BE2C (cell line): ENCODE data around the gene CROCC2.

Source experiments
- DNase-seq: peaks from one replicate; pipeline ENCODE4 v3.0.0-alpha.2; 2020
- H3K27me3 ChIP-seq: fragments of 250-450 bp; sonication (Bioruptor Pico); 2 replicates; pipeline ENCODE4 v1.5.1; 2020; ENCODE audit warnings: mild to moderate bottlenecking
- H3K36me3 ChIP-seq: fragments of 250-450 bp; sonication (Bioruptor Pico); 2 replicates; pipeline ENCODE4 v1.5.1; 2020; ENCODE audit warnings: mild to moderate bottlenecking
- H3K4me1 ChIP-seq: fragments of 250-450 bp; sonication (Bioruptor Pico); 2 replicates; pipeline ENCODE4 v1.5.1; 2020
- H3K4me3 ChIP-seq: 2 replicates; pipeline ENCODE4 v1.5.1; 2011; ENCODE audit warnings: low read depth, low read length
- H3K9me3 ChIP-seq: fragments of 250-450 bp; sonication (Bioruptor Pico); 2 replicates; pipeline ENCODE4 v1.5.1; 2020
- CTCF ChIP-seq: IDR thresholded peaks from 2 replicates; pipeline ENCODE4 v1.5.1; 2012; ENCODE audit warnings: mild to moderate bottlenecking, low read depth, low read length

CROCC2 gene

GRCh38 chr2:240922982-240923537 lies 16.9 kb downstream of the CROCC2 start:
- DNase-seq, result peak; percentile 18
- Histone ChIP-seq H3K4me1 (no peaks in the 10 kb centered on the region), H3K27me3 (no peaks in the 10 kb centered on the region), H3K36me3 (no peaks in the 10 kb centered on the region), H3K9me3 (no peaks in the 10 kb centered on the region), H3K4me3 (no peak overlapping the region)
- TF ChIP-seq CTCF, result no peak

GRCh38 chr2:240925191-240925567 lies 19.0 kb downstream of the CROCC2 start:
- Histone ChIP-seq H3K4me3 (no peak overlapping the region), H3K27me3 (no peaks in the 10 kb centered on the region), H3K4me1 (no peaks in the 10 kb centered on the region)

GRCh38 chr2:240925568-240926515 lies 19.7 kb downstream of the CROCC2 start:
- H3K4me1 ChIP-seq, result no peaks in the 10 kb centered on the region
- TF ChIP-seq CTCF, result no peak
- H3K36me3 ChIP-seq, result no peaks in the 10 kb centered on the region
- H3K4me3 ChIP-seq, result no peak overlapping the region
- H3K27me3 ChIP-seq, result no peaks in the 10 kb centered on the region
- peak; percentile 11 for DNase-seq
- H3K9me3 ChIP-seq, result no peaks in the 10 kb centered on the region

More at GRCh38 chr2:240925191-240925567, 19.0 kb downstream of the CROCC2 start:
- Histone ChIP-seq H3K36me3 (no peaks in the 10 kb centered on the region), H3K9me3 (no peaks in the 10 kb centered on the region)
- DNase-seq, result peak; percentile 6
- no peak for TF ChIP-seq CTCF

- H3K4me1 ChIP-seq, result no peaks in the 10 kb centered on the region
- H3K9me3 ChIP-seq, result no peaks in the 10 kb centered on the region
- H3K27me3 ChIP-seq, result no peaks in the 10 kb centered on the region
- no peak for TF ChIP-seq CTCF
- peak; percentile 29 for DNase-seq
- no peaks in the 10 kb centered on the region for H3K36me3 ChIP-seq
- H3K4me3 ChIP-seq, result no peak overlapping the region
Observed at GRCh38 chr2:240926516-240927389, 20.6 kb downstream of the CROCC2 start.

- no peaks in the 10 kb centered on the region for H3K9me3 ChIP-seq
- H3K4me1 ChIP-seq, result no peaks in the 10 kb centered on the region
- TF ChIP-seq CTCF, result no peak
- DNase-seq, result no peak
- H3K36me3 ChIP-seq, result no peaks in the 10 kb centered on the region
- no peak overlapping the region for H3K4me3 ChIP-seq
- no peaks in the 10 kb centered on the region for H3K27me3 ChIP-seq
Observed at GRCh38 chr2:240927390-240927781, 21.2 kb downstream of the CROCC2 start.
